Suppressor macrophage treated with lipopolysaccharide for 1 hour (primary cell): Measurements from ENCODE around the gene SEPTIN5.

Source experiments
- DNase-seq, 3 donors: peaks; one replicate each; pipeline ENCODE4 v3.0.0-alpha.2; 2020 to 2022

SEPTIN5 gene

GRCh38 chr22:19706661-19707151, 7.6 kb upstream of the SEPTIN5 start:
- no peak for DNase-seq

- DNase-seq: no peak
Measured at GRCh38 chr22:19707347-19708290, 6.7 kb upstream of the SEPTIN5 start.

- no peak for DNase-seq
Measured at GRCh38 chr22:19708321-19709011, 5.8 kb upstream of the SEPTIN5 start.

- no peak for DNase-seq
Measured at GRCh38 chr22:19709063-19709769, 5.1 kb upstream of the SEPTIN5 start.

GRCh38 chr22:19710020-19710768, 4.1 kb upstream of the SEPTIN5 start:
- no peak for DNase-seq

- no peak for DNase-seq
Measured at GRCh38 chr22:19710769-19711106, 3.6 kb upstream of the SEPTIN5 start.

- no peak for DNase-seq
Measured at GRCh38 chr22:19713245-19713644, 1.1 kb upstream of the SEPTIN5 start.

- DNase-seq: peak in 1 of 3 donors; percentile 43
Measured at GRCh38 chr22:19713650-19714311, 522 bp upstream of the SEPTIN5 start.

- no peak for DNase-seq
Measured at GRCh38 chr22:19715188-19715930, 1.1 kb downstream of the SEPTIN5 start.

- DNase-seq: no peak
Measured at GRCh38 chr22:19716041-19716828, 1.9 kb downstream of the SEPTIN5 start.

GRCh38 chr22:19716829-19717105, 2.5 kb downstream of the SEPTIN5 start:
- DNase-seq: no peak

- DNase-seq: no peak
Measured at GRCh38 chr22:19717181-19717580, 2.9 kb downstream of the SEPTIN5 start.

GRCh38 chr22:19717691-19718455, 3.6 kb downstream of the SEPTIN5 start:
- DNase-seq: peak; percentile 72 to 91 (median 87)

- DNase-seq: no peak
Measured at GRCh38 chr22:19718456-19719049, 4.2 kb downstream of the SEPTIN5 start.

- DNase-seq: no peak
Measured at GRCh38 chr22:19719050-19719482, 4.8 kb downstream of the SEPTIN5 start.

- DNase-seq: no peak
Measured at GRCh38 chr22:19719488-19720021, 5.3 kb downstream of the SEPTIN5 start.

- no peak for DNase-seq
Measured at GRCh38 chr22:19720150-19720827, 6.0 kb downstream of the SEPTIN5 start.

GRCh38 chr22:19720999-19721329, 6.7 kb downstream of the SEPTIN5 start:
- DNase-seq: no peak
